BE2C (cell line): ENCODE measurements around the gene LYRM9.
"Not testable (repeated sequence)": the region's sequence is repeated elsewhere in the genome, so short reads cannot be mapped to it uniquely, and the experiment has no call there.

Experiments
- DNase-seq: peaks from one replicate; pipeline ENCODE4 v3.0.0-alpha.2; 2020
- H3K27me3 ChIP-seq: fragments of 250-450 bp; sonication (Bioruptor Pico); 2 replicates; pipeline ENCODE4 v1.5.1; 2020; ENCODE audit warnings: mild to moderate bottlenecking
- H3K36me3 ChIP-seq: fragments of 250-450 bp; sonication (Bioruptor Pico); 2 replicates; pipeline ENCODE4 v1.5.1; 2020; ENCODE audit warnings: mild to moderate bottlenecking
- H3K4me1 ChIP-seq: fragments of 250-450 bp; sonication (Bioruptor Pico); 2 replicates; pipeline ENCODE4 v1.5.1; 2020
- H3K4me3 ChIP-seq: 2 replicates; pipeline ENCODE4 v1.5.1; 2011; ENCODE audit warnings: low read depth, low read length
- H3K9me3 ChIP-seq: fragments of 250-450 bp; sonication (Bioruptor Pico); 2 replicates; pipeline ENCODE4 v1.5.1; 2020
- TF ChIP-seq, protein P1 (sequence below): IDR thresholded peaks from 2 replicates; pipeline ENCODE4 v1.5.1; 2012; ENCODE audit warnings: mild to moderate bottlenecking, low read depth, low read length

LYRM9 gene

DNA sequence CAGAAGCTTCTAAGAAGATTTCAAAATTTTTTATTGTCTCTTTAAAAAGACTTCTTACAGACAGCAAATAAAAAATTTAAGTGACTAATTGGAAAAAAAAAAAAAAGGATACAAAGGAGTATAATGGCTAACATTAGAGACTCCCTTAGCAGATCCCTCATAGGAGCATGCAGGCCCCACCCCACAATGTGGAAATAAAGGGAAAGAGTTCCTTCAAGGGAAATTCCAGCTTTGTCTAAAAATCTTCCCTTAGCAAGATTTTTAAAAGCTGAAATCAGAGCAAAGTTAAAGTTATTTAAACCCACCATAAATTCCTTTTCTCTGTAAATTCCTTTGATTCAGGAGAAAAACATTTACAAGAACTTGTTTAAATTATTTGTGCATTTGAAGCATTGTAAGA is 60.3 kb downstream of the LYRM9 start:
- Histone ChIP-seq H3K9me3 (no peaks in the 10 kb centered on the region), H3K4me1 (no peaks in the 10 kb centered on the region), H3K36me3 (no peaks in the 10 kb centered on the region), H3K4me3 (no peak overlapping the region), H3K27me3 (no peaks in the 10 kb centered on the region)
- DNase-seq, result no peak
- TF ChIP-seq, protein P1, sequence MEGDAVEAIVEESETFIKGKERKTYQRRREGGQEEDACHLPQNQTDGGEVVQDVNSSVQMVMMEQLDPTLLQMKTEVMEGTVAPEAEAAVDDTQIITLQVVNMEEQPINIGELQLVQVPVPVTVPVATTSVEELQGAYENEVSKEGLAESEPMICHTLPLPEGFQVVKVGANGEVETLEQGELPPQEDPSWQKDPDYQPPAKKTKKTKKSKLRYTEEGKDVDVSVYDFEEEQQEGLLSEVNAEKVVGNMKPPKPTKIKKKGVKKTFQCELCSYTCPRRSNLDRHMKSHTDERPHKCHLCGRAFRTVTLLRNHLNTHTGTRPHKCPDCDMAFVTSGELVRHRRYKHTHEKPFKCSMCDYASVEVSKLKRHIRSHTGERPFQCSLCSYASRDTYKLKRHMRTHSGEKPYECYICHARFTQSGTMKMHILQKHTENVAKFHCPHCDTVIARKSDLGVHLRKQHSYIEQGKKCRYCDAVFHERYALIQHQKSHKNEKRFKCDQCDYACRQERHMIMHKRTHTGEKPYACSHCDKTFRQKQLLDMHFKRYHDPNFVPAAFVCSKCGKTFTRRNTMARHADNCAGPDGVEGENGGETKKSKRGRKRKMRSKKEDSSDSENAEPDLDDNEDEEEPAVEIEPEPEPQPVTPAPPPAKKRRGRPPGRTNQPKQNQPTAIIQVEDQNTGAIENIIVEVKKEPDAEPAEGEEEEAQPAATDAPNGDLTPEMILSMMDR, result no peak

GRCh38 chr17:27829888-27830287 is 63.3 kb downstream of the LYRM9 start:
- DNase-seq, H3K27me3 ChIP-seq, H3K36me3 ChIP-seq, H3K4me1 ChIP-seq, H3K4me3 ChIP-seq, H3K9me3 ChIP-seq: not testable (repeated sequence)

GRCh38 chr17:27829143-27829711 is 63.9 kb downstream of the LYRM9 start:
- H3K4me1 ChIP-seq, H3K4me3 ChIP-seq, H3K27me3 ChIP-seq, DNase-seq, H3K36me3 ChIP-seq, H3K9me3 ChIP-seq: not testable (repeated sequence)
